HG03439 (cell line): ENCODE results near the gene KCNN4.
A peak's percentile ranks its signal among the peaks of the same experiment; 100 is the strongest.

Experiments used
- ATAC-seq: cut with Tn5 transposase; IDR thresholded peaks from one replicate; pipeline ENCODE4 v1.9.1; 2021; ENCODE audit warnings: mild to moderate bottlenecking, moderate library complexity; ENCODE audit not compliant: unreplicated experiment

The KCNN4 gene

DNA sequence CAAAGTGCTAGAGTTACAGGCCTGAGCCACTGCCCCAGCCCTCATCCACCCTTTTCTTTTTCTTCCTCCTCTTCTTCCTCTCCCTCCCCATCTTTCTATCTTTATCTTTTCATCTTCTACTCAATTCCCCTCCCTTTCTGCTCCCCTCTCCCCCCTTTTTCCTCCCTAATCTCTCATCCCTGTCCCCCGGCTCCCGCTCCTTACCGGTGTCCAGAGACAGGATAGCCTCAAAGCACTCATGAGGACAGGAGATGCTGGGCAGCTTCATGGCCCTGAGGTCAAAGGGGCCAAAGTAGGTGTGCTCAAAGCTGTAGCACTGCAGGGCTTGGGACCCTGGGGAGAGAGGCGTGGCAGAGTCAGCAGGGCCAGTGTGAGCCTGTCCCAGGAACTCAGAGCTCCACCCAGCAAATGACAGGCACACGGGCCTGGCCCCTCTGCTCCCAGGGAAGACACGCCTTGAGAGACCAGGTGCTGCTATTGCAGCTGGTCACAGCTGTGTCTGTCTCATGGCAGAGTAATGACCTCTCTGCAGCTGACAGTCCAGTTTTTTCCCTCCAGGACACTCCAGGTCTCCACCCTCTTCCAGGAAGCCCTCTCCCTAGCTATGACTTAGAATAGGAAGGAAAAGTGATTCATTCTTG, 18.8 kb upstream of the KCNN4 start:
- no peak for ATAC-seq

- ATAC-seq: no peak
Measured at GRCh38 chr19:43798546-43799409, 18.0 kb upstream of the KCNN4 start.

DNA sequence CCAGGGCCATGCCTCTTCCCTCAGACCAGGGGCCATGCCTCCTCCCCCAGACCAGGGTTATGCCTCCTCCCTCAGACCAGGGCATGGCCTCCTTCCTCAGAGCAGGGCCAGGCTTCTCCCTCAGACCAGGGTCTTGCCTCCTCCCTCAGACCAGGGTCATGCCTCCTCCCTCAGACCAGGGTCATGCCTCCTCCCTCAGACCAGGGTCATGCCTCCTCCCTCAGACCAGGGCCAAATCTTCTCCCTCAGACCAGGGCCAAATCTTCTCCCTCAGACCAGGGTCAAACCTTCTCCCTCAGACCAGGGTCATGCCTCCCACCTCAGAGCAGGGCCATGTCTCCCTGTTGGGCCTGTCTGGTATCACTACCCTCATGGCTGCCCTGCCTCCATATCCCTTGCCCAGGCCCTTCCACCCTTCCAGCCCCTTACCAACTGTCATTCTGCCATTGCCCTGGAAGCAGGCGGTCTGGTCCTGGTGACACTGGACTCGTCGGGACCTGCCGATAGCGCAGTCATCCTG, 17.3 kb upstream of the KCNN4 start:
- ATAC-seq: no peak

GRCh38 chr19:43797556-43797955, 16.8 kb upstream of the KCNN4 start:
- ATAC-seq: no peak

GRCh38 chr19:43797118-43797517, 16.3 kb upstream of the KCNN4 start:
- ATAC-seq: no peak

DNA sequence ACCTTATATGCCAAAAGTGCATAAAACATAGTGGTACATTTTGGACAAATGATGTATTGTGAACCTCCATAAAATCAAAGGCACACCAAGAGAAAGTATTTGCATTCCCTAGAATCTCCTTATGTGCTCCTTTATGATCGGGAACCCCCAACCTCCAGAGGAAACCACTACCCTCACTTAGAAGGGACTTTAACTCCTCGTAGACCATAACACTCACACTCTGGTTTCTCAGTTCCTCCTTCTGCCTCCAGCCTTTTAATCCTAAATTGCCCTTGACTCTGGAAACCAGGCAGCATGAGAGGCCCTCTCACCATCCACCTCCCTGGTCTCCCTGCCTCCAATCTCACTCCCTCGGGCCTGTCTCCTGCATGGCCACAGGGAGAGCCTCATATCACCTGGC, 9.8 kb upstream of the KCNN4 start:
- ATAC-seq: no peak

DNA sequence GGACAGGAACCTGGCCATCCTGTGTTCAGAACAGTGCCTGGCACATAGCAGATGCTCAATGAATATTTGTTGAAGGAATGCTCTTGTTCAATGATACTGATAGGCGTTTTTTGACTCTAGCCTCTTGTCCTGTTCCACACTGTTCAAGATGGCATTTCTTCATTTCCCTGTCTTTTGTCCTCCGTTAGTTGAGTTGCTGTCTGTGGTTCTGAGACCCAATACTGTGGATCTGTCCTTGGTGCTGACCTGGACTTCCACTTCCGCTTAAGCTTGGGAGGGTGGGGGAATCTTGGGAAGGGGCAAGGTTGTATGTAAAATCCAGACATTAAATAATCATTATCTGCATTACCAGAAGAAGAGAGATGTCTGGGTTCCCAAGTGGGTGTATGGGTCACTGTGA, 8.3 kb upstream of the KCNN4 start:
- ATAC-seq: no peak

DNA sequence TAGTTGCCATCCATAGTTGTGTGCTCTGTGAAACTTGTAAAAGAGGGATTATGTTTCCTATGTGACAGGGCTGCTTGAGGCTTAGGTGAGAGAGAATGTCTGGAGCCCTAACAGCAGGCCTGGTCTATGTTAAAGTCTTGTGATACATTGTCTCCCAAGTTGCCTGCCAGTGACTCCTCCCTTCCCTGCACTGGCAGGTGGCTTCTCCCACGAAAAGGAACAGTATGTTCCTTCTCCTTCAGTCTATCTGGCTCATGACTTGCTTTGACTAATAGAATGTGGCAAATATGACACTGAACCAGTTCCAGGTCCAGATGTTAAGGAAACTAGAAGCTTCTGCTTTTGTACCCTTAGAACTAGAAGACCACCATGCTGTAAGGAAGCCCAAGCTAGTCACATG, 5.9 kb upstream of the KCNN4 start:
- ATAC-seq: no peak

GRCh38 chr19:43784981-43785808, 4.4 kb upstream of the KCNN4 start:
- ATAC-seq: no peak

GRCh38 chr19:43784241-43784980, 3.6 kb upstream of the KCNN4 start:
- no peak for ATAC-seq

GRCh38 chr19:43783636-43784035, 2.9 kb upstream of the KCNN4 start:
- ATAC-seq: no peak

- ATAC-seq: peak; percentile 36
Measured at GRCh38 chr19:43782689-43783231, 2.0 kb upstream of the KCNN4 start.

- no peak for ATAC-seq
Measured at GRCh38 chr19:43782311-43782660, 1.5 kb upstream of the KCNN4 start.

GRCh38 chr19:43781630-43782310, 997 bp upstream of the KCNN4 start:
- no peak for ATAC-seq

- no peak for ATAC-seq
Measured at GRCh38 chr19:43779820-43780219, 953 bp downstream of the KCNN4 start.

DNA sequence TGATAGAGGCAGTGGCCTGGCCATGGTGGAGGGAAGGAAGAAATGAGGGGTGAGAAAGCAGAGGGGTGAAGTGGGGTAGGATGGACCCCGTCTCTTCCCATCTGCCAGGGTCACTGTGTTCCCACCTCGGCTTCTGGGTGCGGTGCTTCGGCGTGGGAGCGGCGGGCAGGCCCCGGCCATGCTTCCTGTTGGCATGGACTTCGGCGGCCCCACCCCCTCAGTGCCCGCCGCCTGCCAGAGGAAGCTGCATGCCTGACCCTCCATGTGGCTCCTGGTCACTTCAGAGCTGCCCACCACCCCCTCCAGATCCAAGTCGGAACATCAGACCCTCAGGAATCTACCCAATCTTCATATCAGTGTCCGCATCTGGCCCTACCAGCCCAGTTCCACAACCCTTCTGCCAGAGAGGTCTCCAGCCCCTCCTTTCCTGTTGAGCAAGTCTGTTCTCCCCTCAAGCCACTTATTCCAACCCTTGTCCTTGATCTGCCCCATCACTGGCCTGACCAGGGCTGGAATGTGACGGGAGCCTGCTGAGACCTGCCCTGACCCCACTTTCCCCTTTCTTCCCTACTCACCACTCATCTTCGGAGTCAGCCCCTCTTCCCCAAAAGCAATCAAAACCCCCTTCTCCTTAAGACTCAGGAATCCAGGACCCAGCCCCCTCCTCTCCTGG, 1.5 kb downstream of the KCNN4 start:
- no peak for ATAC-seq

DNA sequence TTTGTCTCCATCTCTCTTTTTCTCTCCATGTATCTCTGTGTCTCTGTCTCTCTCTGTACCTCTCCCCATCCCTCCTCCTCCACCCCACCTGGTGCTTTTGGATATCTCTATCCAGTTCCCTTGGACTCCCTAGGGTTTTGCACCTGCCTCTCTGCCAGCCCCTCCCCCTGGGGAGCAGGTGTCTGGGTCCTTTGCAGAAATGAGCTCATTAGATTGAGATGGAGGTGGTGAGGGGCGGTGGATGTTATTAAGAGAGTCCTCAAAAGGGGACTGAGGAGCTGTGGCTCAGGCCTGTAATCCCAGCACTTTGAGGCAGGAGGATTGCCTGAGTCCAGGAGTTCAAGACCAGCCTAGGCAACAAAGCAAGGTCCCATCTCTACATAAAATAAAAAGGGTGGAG, 2.1 kb downstream of the KCNN4 start:
- ATAC-seq: no peak

DNA sequence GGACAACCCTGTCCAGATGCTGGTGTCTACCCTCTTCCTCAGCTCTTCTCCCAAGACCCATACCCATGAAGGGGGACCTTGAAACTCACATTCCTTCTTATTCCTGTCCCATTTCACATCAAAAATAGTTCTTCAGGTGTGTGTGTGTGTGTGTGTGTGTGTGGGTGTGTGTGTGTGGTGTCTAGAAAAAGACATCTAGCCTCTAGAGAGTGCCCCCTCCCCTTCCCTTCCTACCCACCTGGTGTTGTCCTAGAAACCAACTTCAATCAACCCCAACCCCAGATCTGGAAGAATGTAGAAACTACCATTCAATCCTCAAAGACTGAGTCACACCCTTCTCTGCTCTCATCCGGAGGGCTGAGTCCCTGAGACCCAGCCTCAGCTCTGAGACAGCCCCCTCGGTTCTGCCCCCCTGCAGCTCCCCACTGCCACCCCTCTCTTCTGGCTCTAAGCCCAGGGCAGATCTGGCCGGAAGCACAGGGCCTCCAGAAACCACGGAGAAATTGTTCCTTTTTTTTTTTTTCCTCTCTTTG, 3.5 kb downstream of the KCNN4 start:
- ATAC-seq: no peak

DNA sequence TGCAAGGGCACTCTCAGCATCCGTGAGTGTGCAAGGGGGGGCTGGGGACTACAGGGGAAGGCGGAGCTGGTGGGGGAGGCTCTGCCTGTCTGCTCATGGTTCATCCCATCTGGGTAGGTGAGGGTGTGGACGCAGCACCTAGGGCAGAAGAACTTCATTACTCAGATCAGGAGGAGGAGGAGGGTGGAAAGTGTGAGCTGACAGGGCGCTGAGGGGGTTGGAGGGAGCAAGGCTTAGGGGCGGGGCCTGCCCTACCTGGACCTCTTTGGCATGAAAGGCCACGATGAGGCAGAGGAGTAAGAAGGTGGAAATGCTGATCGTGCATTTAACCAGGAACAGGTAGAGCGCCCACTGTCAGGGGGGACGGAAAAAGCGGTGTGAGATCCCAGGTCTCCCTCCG, 4.5 kb downstream of the KCNN4 start:
- ATAC-seq: no peak
